GM21786 (cell line): Measurements from ENCODE around the gene ZNF33A.
"Not testable (repeated sequence)": the region's sequence is repeated elsewhere in the genome, so short reads cannot be mapped to it uniquely, and the experiment has no call there.

Experiments
- ATAC-seq: cut with Tn5 transposase; IDR thresholded peaks from one replicate; pipeline ENCODE4 v1.9.1; 2021; ENCODE audit not compliant: unreplicated experiment

The ZNF33A gene

GRCh38 chr10:38043516-38043915 lies 33.0 kb downstream of the ZNF33A start:
- ATAC-seq = no peak

GRCh38 chr10:38045129-38045528 lies 34.7 kb downstream of the ZNF33A start:
- no peak for ATAC-seq

- peak; percentile 65 for ATAC-seq
Measured at GRCh38 chr10:38047666-38048065, 37.2 kb downstream of the ZNF33A start.

GRCh38 chr10:38050212-38050611 lies 39.7 kb downstream of the ZNF33A start:
- ATAC-seq = no peak

GRCh38 chr10:38054361-38054797 lies 43.9 kb downstream of the ZNF33A start:
- ATAC-seq = no peak

- ATAC-seq = not testable (repeated sequence)
Measured at GRCh38 chr10:38055274-38055894, 44.9 kb downstream of the ZNF33A start.

GRCh38 chr10:38069663-38070062 lies 59.2 kb downstream of the ZNF33A start:
- not testable (repeated sequence) for ATAC-seq

GRCh38 chr10:38070501-38070900 lies 60.0 kb downstream of the ZNF33A start:
- ATAC-seq = no peak

- ATAC-seq = no peak
Measured at GRCh38 chr10:38072552-38072951, 62.1 kb downstream of the ZNF33A start.

- ATAC-seq = no peak
Measured at GRCh38 chr10:38076687-38077086, 66.2 kb downstream of the ZNF33A start.

GRCh38 chr10:38093318-38093717 lies 82.8 kb downstream of the ZNF33A start:
- not testable (repeated sequence) for ATAC-seq

- peak; percentile 16 for ATAC-seq
Measured at GRCh38 chr10:38093816-38094157, 83.3 kb downstream of the ZNF33A start.

GRCh38 chr10:38094158-38094926 lies 83.9 kb downstream of the ZNF33A start, which contains the start of gene ZNF37A:
TSS of gene ZNF37A (plus strand) at chr10:38094337. CDS start at chr10:38096618, 2,281 bp downstream.
- ATAC-seq = peak; percentile 98

GRCh38 chr10:38094927-38095574 lies 84.6 kb downstream of the ZNF33A start:
- no peak for ATAC-seq

GRCh38 chr10:38102880-38103279 lies 92.4 kb downstream of the ZNF33A start:
- no peak for ATAC-seq

- ATAC-seq = no peak
Measured at GRCh38 chr10:38103756-38104155, 93.3 kb downstream of the ZNF33A start.

GRCh38 chr10:38112159-38112558 lies 101.7 kb downstream of the ZNF33A start:
- ATAC-seq = no peak
